Measurements from ENCODE around the gene TMEM121.

DNA sequence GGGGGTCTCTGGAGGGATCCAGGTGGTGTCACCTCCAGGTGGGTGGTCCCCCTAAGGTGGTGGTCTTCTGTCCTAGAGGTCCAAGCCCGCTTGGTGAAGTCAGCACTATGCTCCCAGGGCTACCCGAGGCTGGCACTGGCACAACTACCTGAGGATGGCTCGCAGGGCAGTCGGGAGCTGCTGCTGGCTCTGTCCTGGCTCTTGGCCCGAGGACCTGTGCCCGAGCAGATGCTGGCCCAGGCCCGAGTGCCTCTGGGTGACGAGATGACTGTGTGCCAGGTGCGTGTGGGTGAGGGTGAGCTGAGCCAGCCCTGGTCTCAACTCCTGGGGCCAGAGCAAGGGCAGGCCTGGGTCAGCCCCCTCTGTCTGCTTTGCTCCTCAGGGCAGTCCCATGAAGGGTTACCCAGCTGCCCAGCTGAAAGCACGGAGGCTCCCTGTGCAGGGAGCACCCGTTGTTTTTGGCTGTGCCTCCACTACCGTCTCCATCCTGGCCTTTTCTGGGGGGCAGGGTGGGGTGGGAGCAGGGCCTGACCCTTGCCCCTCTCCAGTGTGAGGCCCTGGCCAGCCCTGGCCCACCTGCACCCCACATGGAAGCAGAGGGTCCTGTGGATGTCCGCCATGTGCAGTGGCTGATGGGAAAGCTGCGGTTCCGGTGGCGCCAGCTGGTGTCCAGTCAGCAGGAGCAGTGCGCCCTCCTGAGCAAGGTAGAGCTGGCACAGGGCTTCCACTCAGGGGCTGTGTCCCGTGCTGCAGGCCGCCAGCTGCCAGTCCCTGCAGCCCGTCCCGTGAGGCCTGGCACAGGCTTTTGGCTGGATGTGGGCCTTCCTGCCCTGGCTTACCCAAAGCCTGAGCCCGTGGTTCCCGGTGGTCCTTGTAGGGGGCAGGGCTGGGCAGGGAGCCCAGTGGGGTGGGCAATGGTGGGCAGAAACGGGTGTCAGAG lies 34.1 kb upstream of the TMEM121 start:
- TF ChIP-seq, protein P1, sequence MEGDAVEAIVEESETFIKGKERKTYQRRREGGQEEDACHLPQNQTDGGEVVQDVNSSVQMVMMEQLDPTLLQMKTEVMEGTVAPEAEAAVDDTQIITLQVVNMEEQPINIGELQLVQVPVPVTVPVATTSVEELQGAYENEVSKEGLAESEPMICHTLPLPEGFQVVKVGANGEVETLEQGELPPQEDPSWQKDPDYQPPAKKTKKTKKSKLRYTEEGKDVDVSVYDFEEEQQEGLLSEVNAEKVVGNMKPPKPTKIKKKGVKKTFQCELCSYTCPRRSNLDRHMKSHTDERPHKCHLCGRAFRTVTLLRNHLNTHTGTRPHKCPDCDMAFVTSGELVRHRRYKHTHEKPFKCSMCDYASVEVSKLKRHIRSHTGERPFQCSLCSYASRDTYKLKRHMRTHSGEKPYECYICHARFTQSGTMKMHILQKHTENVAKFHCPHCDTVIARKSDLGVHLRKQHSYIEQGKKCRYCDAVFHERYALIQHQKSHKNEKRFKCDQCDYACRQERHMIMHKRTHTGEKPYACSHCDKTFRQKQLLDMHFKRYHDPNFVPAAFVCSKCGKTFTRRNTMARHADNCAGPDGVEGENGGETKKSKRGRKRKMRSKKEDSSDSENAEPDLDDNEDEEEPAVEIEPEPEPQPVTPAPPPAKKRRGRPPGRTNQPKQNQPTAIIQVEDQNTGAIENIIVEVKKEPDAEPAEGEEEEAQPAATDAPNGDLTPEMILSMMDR (IDR thresholded peaks at IDR 0.05): no peak
- no peak for TF ChIP-seq EP300 (IDR thresholded peaks at IDR 0.05)
- no peak for TF ChIP-seq POLR2A (IDR thresholded peaks at IDR 0.05)
- no peak for TF ChIP-seq POLR2AphosphoS5 (IDR thresholded peaks at IDR 0.05)
